ENCODE measurements around the gene AGRP. TPM values are rescaled to one million over a fixed set of nuclear protein-coding genes. Genes with fewer than 3 reads are reported as not detected.

The AGRP gene
- total and polyA plus RNA-seq, 7 donors = not detected

GRCh38 chr16:67528870-67529581, 45.7 kb upstream of the AGRP start:
- Histone ChIP-seq H3K27ac (peak overlapping the region; percentile 86 to 97 (median 94)), H3K4me3 (peak overlapping the region; percentile 60 to 98 (median 76)), H3K4me1 (peaks cover 0 to 38% (median 24%) of the 10 kb centered on the region in 4 donors), H3K27me3 (no peaks in the 10 kb centered on the region), H3K9me3 (no peaks in the 10 kb centered on the region), H3K36me3 (no peaks in the 10 kb centered on the region)
- intact Hi-C loops (cut with DNase I) = loop anchor here (2.0 to 10.0 kb wide), 4 partner anchors 132 to 406 kb away; partner anchors contain the start of genes ACD, CENPT, CTRL and NUTF2
- TF ChIP-seq CTCF (IDR thresholded peaks at IDR 0.05) = no peak
- TF ChIP-seq POLR2AphosphoS5 (IDR thresholded peaks at IDR 0.05) = peak in 3 of 4 donors; percentile 24 to 72 (median 68)
- TF ChIP-seq EP300 (IDR thresholded peaks at IDR 0.05) = no peak
- TF ChIP-seq POLR2A (IDR thresholded peaks at IDR 0.05) = no peak
- no peak for DNase-seq
- WGBS, 2 donors = 1% methylated on average over 65 of the region's 65 CpGs

- peak; percentile 83 for DNase-seq
- H3K4me3 ChIP-seq = peak within 1 kb of the TSS; percentile 60 to 98 (median 76)
- no peaks in the 10 kb centered on the region for H3K36me3 ChIP-seq
- no peaks in the 10 kb centered on the region for H3K27me3 ChIP-seq
- peak within 1 kb of the TSS; percentile 86 to 97 (median 94) for H3K27ac ChIP-seq
- 13 to 17% methylated on average over 45 of the region's 45 CpGs for WGBS, 2 donors
- intact Hi-C loops (cut with DNase I) = loop anchor here (2.0 to 10.0 kb wide), 4 partner anchors 132 to 406 kb away; partner anchors contain the start of genes ACD, CENPT, CTRL and NUTF2
- H3K9me3 ChIP-seq = no peaks in the 10 kb centered on the region
- TF ChIP-seq POLR2AphosphoS5 (IDR thresholded peaks at IDR 0.05) = no peak
- no peak for TF ChIP-seq EP300 (IDR thresholded peaks at IDR 0.05)
- TF ChIP-seq POLR2A (IDR thresholded peaks at IDR 0.05) = no peak
- TF ChIP-seq CTCF (IDR thresholded peaks at IDR 0.05) = no peak
- H3K4me1 ChIP-seq = peaks cover 0 to 38% (median 24%) of the 10 kb centered on the region in 4 donors
These were observed 45.0 kb upstream of the AGRP start, which contains the start of gene RIPOR1 for GRCh38 chr16:67528222-67528869. RIPOR1 (plus strand) TSS chr16:67528829; CDS start chr16:67538447, 9,618 bp downstream.

- WGBS, 2 donors = 88% methylated on average over 3 of the region's 3 CpGs
These were observed 42.9 kb upstream of the AGRP start for GRCh38 chr16:67526149-67526791.

More at GRCh38 chr16:67526149-67526791, 42.9 kb upstream of the AGRP start:
- no peak overlapping the region for H3K27ac ChIP-seq
- H3K27me3 ChIP-seq = no peaks in the 10 kb centered on the region
- H3K36me3 ChIP-seq = no peaks in the 10 kb centered on the region
- H3K4me1 ChIP-seq = peaks cover 0 to 34% (median 21%) of the 10 kb centered on the region in 4 donors
- no peak for DNase-seq
- intact Hi-C loops (cut with DNase I) = loop anchor here (10.0 kb wide), 3 partner anchors 279 to 409 kb away; partner anchors contain the start of genes CENPT, CTRL, NUTF2 and PSMB10
- TF ChIP-seq CTCF (IDR thresholded peaks at IDR 0.05) (no peak), POLR2A (IDR thresholded peaks at IDR 0.05) (no peak), POLR2AphosphoS5 (IDR thresholded peaks at IDR 0.05) (no peak), EP300 (IDR thresholded peaks at IDR 0.05) (no peak)
- H3K4me3 ChIP-seq = no peak overlapping the region
- H3K9me3 ChIP-seq = no peaks in the 10 kb centered on the region

Data from sigmoid colon (tissue), 7 donors.